Measurements from ENCODE around the gene PPP1R18.

GRCh38 chr6:30655743-30656094, 30.7 kb downstream of the PPP1R18 start:
- TF ChIP-seq EZH2phosphoT487 (conservative IDR thresholded peaks at IDR 0.05; ENCODE audit: low read length) = no peak
- TF ChIP-seq CTCF (IDR thresholded peaks at IDR 0.05; ENCODE audit: insufficient read depth, low read length, poor library complexity, severe bottlenecking) = no peak

All from SU-DHL-6 (cell line).